ENCODE results near the gene LARP6.

Gene LARP6

DNA sequence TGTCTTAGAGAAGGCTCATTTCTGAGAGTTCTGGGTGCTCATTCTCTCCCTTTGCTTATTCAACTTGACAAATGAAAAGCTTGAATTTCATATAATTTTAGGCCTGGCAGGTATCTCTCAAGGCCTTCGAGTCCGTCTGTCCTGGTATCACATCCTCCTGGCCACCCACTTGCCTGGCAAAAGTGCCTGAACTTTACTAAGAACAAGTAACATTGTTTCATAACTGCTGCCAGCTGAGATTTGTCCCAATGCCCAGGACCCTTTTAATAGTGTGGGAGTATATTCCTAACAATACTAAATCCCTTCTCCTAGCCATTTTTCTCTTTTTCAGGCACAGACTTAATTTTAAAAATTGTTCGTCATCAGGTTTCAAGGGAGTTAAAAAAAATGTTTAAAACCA lies 18.1 kb downstream of the LARP6 start:
- TF ChIP-seq ZC3H10 (CRISPR knock-in tag; IDR thresholded peaks at IDR 0.05), result no peak
- TF ChIP-seq BACH2 (CRISPR knock-in tag; IDR thresholded peaks at IDR 0.05; ENCODE audit: borderline replicate concordance), result no peak
- TF ChIP-seq, protein P1, sequence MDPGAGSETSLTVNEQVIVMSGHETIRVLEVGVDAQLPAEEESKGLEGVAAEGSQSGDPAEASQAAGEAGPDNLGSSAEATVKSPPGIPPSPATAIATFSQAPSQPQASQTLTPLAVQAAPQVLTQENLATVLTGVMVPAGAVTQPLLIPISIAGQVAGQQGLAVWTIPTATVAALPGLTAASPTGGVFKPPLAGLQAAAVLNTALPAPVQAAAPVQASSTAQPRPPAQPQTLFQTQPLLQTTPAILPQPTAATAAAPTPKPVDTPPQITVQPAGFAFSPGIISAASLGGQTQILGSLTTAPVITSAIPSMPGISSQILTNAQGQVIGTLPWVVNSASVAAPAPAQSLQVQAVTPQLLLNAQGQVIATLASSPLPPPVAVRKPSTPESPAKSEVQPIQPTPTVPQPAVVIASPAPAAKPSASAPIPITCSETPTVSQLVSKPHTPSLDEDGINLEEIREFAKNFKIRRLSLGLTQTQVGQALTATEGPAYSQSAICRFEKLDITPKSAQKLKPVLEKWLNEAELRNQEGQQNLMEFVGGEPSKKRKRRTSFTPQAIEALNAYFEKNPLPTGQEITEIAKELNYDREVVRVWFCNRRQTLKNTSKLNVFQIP (CRISPR knock-in tag; IDR thresholded peaks at IDR 0.05; ENCODE audit: borderline replicate concordance, low read depth), result no peak
- no peak for TF ChIP-seq ZNF565 (CRISPR knock-in tag; conservative IDR thresholded peaks at IDR 0.05; ENCODE audit: low read depth)
- no peak for TF ChIP-seq ARNTL (CRISPR knock-in tag; IDR thresholded peaks at IDR 0.05; ENCODE audit: borderline replicate concordance, low read depth)
- TF ChIP-seq GLIS3 (CRISPR knock-in tag; IDR thresholded peaks at IDR 0.05), result no peak
- TF ChIP-seq, protein P2, sequence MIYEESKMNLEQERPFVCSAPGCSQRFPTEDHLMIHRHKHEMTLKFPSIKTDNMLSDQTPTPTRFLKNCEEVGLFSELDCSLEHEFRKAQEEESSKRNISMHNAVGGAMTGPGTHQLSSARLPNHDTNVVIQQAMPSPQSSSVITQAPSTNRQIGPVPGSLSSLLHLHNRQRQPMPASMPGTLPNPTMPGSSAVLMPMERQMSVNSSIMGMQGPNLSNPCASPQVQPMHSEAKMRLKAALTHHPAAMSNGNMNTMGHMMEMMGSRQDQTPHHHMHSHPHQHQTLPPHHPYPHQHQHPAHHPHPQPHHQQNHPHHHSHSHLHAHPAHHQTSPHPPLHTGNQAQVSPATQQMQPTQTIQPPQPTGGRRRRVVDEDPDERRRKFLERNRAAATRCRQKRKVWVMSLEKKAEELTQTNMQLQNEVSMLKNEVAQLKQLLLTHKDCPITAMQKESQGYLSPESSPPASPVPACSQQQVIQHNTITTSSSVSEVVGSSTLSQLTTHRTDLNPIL (CRISPR knock-in tag; IDR thresholded peaks at IDR 0.05; ENCODE audit: low read depth), result no peak
- no peak for TF ChIP-seq PATZ1 (CRISPR knock-in tag; IDR thresholded peaks at IDR 0.05; ENCODE audit: borderline replicate concordance)
- TF ChIP-seq TCF4 (CRISPR knock-in tag; IDR thresholded peaks at IDR 0.05; ENCODE audit: borderline replicate concordance), result no peak
- TF ChIP-seq TSHZ2 (CRISPR knock-in tag; IDR thresholded peaks at IDR 0.05), result no peak
- no peak for TF ChIP-seq ZFP3 (CRISPR knock-in tag; IDR thresholded peaks at IDR 0.05)
- TF ChIP-seq OSR1 (CRISPR knock-in tag; IDR thresholded peaks at IDR 0.05), result no peak
- TF ChIP-seq ZFP30 (CRISPR knock-in tag; IDR thresholded peaks at IDR 0.05), result no peak
- TF ChIP-seq CSRNP3 (CRISPR knock-in tag; IDR thresholded peaks at IDR 0.05), result no peak
- no peak for TF ChIP-seq SNAI2 (CRISPR knock-in tag; IDR thresholded peaks at IDR 0.05)
- no peak for TF ChIP-seq ISL1 (CRISPR knock-in tag; IDR thresholded peaks at IDR 0.05)
- no peak for TF ChIP-seq CSDC2 (CRISPR knock-in tag; IDR thresholded peaks at IDR 0.05)
- TF ChIP-seq ESRRG (CRISPR knock-in tag; IDR thresholded peaks at IDR 0.05), result no peak
- no peak for TF ChIP-seq ZNF8 (CRISPR knock-in tag; IDR thresholded peaks at IDR 0.05)
- TF ChIP-seq ZNF70 (CRISPR knock-in tag; IDR thresholded peaks at IDR 0.05), result no peak
- no peak for ATAC-seq

- ATAC-seq, result no peak
- peak; percentile 48 for TF ChIP-seq TCF4 (CRISPR knock-in tag; IDR thresholded peaks at IDR 0.05; ENCODE audit: borderline replicate concordance)
- no peak for TF ChIP-seq ZFP30 (CRISPR knock-in tag; IDR thresholded peaks at IDR 0.05)
Observed at GRCh38 chr15:70835415-70835814, 18.5 kb downstream of the LARP6 start.

GRCh38 chr15:70834999-70835398 lies 19.0 kb downstream of the LARP6 start:
- ATAC-seq, result no peak

More at GRCh38 chr15:70834999-70835398, 19.0 kb downstream of the LARP6 start:
- TF ChIP-seq ZNF8 (CRISPR knock-in tag; IDR thresholded peaks at IDR 0.05) (no peak), ARNTL (CRISPR knock-in tag; IDR thresholded peaks at IDR 0.05; ENCODE audit: borderline replicate concordance, low read depth) (no peak), ZFP30 (CRISPR knock-in tag; IDR thresholded peaks at IDR 0.05) (no peak), CSDC2 (CRISPR knock-in tag; IDR thresholded peaks at IDR 0.05) (no peak), GLIS3 (CRISPR knock-in tag; IDR thresholded peaks at IDR 0.05) (no peak), ZFP3 (CRISPR knock-in tag; IDR thresholded peaks at IDR 0.05) (peak; percentile 95), OSR1 (CRISPR knock-in tag; IDR thresholded peaks at IDR 0.05) (no peak), RARB (CRISPR knock-in tag; IDR thresholded peaks at IDR 0.05) (no peak)
